Astrocyte of the spinal cord (primary cell): ENCODE measurements around the gene CABP1.

ENCODE experiments used
- DNase-seq: peaks from one replicate; pipeline ENCODE4 v3.0.0; 2011; ENCODE audit warnings: low read depth, low spot score
- H3K4me3 ChIP-seq: 2 replicates; pipeline ENCODE4 v1.5.1; 2011; ENCODE audit warnings: low read depth, mild to moderate bottlenecking, low read length, moderate library complexity
- in situ Hi-C: cut with HindIII; loops from 2 replicates; pipeline ENCODE4 v1.10.0; 2017; ENCODE audit warnings: low sequenced_read_pairs
- TF ChIP-seq, protein P1 (sequence below): IDR thresholded peaks from 2 replicates; pipeline ENCODE4 v1.5.1; 2012; ENCODE audit warnings: low read depth, mild to moderate bottlenecking, low read length, inconsistent platforms

CABP1 gene

DNA sequence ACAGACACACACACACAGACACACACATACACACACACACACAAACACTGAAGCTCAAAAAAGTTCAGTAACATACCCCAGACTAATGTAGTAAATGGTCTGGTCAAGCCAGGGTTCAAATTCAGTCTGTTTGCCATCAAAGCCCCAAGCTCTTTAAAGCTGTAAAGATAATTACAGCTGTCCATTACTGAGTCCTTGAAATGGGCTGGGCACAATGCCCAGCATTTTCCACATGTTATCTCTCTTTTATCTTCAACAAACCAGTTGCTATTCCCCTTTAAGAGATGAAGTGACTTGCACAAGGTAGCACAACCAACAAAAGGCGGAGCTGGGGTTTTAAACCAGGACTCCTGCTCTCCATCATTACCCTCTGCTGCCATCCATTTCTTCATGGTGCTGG is 62.2 kb downstream of the CABP1 start:
- DNase-seq: no peak
- H3K4me3 ChIP-seq: no peak overlapping the region
- in situ Hi-C loops: no loop called here
- TF ChIP-seq, protein P1, sequence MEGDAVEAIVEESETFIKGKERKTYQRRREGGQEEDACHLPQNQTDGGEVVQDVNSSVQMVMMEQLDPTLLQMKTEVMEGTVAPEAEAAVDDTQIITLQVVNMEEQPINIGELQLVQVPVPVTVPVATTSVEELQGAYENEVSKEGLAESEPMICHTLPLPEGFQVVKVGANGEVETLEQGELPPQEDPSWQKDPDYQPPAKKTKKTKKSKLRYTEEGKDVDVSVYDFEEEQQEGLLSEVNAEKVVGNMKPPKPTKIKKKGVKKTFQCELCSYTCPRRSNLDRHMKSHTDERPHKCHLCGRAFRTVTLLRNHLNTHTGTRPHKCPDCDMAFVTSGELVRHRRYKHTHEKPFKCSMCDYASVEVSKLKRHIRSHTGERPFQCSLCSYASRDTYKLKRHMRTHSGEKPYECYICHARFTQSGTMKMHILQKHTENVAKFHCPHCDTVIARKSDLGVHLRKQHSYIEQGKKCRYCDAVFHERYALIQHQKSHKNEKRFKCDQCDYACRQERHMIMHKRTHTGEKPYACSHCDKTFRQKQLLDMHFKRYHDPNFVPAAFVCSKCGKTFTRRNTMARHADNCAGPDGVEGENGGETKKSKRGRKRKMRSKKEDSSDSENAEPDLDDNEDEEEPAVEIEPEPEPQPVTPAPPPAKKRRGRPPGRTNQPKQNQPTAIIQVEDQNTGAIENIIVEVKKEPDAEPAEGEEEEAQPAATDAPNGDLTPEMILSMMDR: no peak

DNA sequence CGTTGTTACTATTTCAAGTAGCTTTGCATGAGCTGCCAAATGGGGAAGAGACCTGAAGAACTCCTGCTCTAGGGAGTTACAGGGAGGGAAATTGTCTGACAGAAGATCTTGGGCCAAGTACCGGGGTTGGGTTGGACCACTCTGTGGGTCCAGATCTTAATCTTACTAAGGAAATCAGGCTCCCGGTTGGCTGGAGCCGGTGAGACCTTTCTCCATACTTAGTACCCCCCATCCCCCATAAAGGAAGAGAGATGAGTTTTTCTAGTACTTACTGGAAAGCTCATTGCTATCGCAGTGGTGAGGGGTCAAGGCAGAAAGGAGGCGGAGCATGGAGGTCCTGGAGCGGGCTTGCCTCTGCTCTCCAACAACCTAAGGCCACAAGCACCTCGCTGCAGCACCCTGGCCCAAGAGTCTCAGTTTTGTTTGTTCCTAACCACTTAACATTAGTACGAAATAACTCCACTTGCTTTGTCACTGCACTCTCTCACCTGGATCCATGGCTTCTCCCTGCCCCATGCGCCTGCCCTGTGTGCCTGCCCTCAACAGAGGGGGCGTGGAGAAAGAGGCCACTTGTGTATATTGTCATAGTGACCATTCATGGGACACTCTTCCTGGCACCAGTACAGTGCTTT is 63.0 kb downstream of the CABP1 start:
- in situ Hi-C loops: no loop called here
- TF ChIP-seq, protein P1: no peak
- no peak overlapping the region for H3K4me3 ChIP-seq
- no peak for DNase-seq

DNA sequence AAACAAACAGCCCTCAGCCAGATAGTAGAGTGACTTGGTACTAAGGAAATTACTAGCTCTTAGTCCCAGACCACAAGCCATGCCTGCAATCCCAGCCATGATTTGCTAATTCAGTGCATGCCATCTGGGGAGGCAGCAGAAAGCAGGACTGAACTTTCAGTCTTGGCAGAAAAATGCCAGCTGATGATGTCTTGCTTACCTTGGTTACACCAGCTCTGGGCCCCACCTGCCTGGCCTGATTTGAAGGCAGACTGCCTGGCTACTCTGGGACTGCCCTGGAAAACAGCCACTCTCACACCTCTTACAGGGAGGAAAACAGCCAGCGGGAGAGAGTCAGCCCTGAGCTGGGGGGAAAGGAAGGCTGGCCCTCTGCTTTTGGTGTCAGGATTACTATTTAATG is 65.2 kb downstream of the CABP1 start:
- TF ChIP-seq, protein P1: no peak
- no peak for DNase-seq
- H3K4me3 ChIP-seq: no peak overlapping the region
- in situ Hi-C loops: no loop called here

DNA sequence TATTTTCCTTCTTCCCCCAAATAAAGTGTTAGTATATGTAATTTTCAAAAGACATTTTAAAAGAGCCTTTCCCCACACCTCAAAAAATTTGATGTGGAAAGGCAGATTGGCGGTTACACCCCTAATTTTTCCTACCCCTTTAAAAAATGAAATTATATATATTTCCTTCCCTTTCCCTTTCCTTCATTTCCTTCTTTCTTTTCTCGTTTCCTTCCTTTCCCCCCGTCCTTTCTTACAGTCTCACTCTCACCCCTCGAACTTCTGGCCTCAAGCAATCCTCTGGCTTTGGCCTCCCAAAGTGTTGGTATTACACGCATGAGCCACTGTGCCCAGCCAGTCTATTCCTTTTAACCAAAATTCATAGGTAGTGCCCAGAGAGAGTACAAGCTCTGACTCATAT is 65.6 kb downstream of the CABP1 start:
- TF ChIP-seq, protein P1: no peak
- DNase-seq: no peak
- H3K4me3 ChIP-seq: no peak overlapping the region
- in situ Hi-C loops: no loop called here

DNA sequence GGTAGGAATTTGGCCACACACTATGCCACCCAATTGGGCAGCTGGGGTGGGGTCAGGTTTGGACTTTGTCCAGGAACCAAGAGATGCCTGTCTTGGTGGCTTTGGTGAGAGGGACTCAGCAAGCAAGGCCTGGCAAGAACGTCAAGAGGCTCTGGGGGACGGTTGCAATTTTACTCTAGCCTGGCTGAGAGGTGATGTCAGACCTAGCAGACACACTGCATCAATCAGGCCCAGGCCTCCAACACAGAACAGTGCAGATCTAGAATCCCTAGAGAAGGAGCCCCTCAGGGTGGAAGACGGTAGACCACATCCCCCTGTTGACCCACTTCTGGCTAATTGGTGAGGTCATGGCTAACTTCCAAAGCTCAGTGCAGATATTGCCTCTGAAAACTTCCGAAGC is 68.2 kb downstream of the CABP1 start:
- no peak overlapping the region for H3K4me3 ChIP-seq
- in situ Hi-C loops: no loop called here
- no peak for DNase-seq
- TF ChIP-seq, protein P1: no peak

DNA sequence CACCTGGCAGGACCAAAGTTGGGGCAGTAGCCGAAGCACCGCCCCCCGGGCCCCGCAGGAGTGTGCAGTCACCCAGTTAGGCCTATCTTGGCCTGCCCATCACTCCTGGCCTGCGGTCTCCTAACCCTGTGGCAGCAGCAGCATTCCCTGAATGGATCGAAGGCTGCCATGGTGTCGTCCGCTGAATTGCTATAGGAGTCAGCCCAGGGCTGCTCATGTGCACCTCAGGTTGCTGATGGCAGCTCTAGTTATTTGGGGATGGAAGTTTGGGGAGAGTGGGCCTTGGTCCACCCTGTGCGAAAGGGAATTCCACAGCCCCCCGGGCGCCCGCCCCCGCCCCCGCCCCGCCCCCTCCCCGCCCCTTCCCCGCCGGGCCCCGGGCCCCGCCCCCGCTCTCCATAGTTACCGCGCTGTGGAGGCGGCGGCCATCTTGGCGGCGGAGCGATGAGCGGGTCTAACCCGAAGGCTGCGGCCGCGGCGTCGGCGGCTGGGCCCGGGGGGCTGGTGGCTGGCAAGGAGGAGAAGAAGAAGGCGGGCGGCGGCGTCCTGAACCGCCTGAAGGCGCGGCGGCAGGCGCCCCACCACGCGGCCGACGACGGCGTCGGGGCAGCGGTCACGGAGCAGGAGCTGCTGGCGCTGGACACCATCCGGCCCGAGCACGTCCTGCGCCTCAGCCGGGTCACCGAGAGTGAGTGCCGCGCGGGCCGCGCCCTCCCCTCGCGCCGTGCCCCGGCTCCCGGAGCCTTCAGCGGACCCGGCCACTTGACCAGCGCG is 69.8 kb downstream of the CABP1 start, which contains the start of gene UNC119B:
TSS of gene UNC119B (plus strand) at position 428 of the 774 bp plus-strand sequence. CDS start at position 445, 17 bp downstream.
- peak; percentile 39 for DNase-seq
- TF ChIP-seq, protein P1: no peak

More for the DNA sequence above, 69.8 kb downstream of the CABP1 start, which contains the start of gene UNC119B:
- H3K4me3 ChIP-seq: peak within 1 kb of the TSS; percentile 80
- in situ Hi-C loops: no loop called here
